Measurements from ENCODE around the gene STYXL2.

Gene STYXL2

DNA sequence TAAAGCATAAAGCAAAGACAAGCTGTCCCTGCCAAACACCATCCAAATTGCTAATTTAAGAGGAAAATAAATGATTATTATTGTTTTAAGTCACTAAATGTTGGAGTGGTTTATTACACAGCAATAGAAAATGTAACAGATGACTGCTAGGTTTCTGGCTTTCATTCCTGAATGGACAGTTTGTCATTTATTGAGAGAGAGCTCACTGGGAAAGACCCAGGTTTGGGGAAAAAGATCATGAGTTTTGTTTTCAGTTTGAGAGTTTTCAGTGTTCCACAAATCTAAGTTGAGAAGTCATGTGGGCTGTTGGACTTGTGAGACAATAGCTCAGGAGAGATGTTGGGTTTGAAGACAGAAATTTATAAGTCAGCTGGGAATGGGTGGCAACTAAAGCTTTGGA lies 9.1 kb upstream of the STYXL2 start:
- TF ChIP-seq, protein P1, sequence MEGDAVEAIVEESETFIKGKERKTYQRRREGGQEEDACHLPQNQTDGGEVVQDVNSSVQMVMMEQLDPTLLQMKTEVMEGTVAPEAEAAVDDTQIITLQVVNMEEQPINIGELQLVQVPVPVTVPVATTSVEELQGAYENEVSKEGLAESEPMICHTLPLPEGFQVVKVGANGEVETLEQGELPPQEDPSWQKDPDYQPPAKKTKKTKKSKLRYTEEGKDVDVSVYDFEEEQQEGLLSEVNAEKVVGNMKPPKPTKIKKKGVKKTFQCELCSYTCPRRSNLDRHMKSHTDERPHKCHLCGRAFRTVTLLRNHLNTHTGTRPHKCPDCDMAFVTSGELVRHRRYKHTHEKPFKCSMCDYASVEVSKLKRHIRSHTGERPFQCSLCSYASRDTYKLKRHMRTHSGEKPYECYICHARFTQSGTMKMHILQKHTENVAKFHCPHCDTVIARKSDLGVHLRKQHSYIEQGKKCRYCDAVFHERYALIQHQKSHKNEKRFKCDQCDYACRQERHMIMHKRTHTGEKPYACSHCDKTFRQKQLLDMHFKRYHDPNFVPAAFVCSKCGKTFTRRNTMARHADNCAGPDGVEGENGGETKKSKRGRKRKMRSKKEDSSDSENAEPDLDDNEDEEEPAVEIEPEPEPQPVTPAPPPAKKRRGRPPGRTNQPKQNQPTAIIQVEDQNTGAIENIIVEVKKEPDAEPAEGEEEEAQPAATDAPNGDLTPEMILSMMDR (IDR thresholded peaks at IDR 0.05; ENCODE audit: control insufficient read depth, insufficient read depth, low read depth, low read length, missing control alignments), result no peak
- DNase-seq (ENCODE audit: low read depth), result no peak
- H3K4me3 ChIP-seq (ENCODE audit: control insufficient read depth, low read depth, low read length), result no peak overlapping the region

DNA sequence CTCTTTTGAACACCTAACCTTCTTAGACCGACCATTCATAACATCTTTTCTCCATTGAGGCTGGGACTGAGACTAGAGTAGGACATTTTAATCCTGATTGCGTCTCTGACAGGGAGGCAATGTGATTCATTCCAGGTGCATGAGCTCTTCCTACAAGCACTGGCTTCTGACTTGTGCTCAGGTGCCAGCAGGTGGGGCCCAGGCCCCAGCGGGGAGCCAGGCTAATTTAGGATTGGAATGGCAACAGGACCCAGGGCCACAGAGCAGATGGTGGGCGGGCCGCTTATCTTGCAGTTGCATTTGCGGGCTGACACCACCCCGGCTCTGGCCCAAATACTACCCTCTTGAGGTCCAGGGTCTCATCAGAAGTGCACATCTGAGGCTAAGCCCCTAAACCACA lies 7.8 kb upstream of the STYXL2 start:
- DNase-seq (ENCODE audit: low read depth), result no peak
- TF ChIP-seq, protein P1 (IDR thresholded peaks at IDR 0.05; ENCODE audit: control insufficient read depth, insufficient read depth, low read depth, low read length, missing control alignments), result no peak
- H3K4me3 ChIP-seq (ENCODE audit: control insufficient read depth, low read depth, low read length), result no peak overlapping the region

DNA sequence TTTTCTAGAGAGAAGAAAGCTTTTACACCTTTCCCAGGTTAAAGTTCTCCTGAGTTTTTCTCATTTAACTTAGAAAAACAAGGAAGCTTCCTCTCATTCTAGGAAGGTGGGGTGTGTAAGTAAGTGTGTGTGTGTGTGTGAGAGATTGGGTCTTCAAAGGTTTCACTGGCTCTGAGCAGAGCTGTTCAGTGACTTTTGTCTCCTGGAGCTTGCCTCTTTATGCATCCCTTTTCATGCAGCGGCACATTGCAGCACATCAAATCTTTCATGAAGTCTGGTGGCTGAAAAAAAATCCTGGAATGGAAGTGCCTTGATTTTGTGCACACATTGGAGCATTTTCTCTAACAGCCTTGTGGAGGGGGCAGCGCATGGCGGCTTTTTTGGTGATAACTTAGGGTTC lies 7.1 kb upstream of the STYXL2 start:
- TF ChIP-seq, protein P1 (IDR thresholded peaks at IDR 0.05; ENCODE audit: control insufficient read depth, insufficient read depth, low read depth, low read length, missing control alignments), result no peak
- DNase-seq (ENCODE audit: low read depth), result no peak
- H3K4me3 ChIP-seq (ENCODE audit: control insufficient read depth, low read depth, low read length), result no peak overlapping the region

DNA sequence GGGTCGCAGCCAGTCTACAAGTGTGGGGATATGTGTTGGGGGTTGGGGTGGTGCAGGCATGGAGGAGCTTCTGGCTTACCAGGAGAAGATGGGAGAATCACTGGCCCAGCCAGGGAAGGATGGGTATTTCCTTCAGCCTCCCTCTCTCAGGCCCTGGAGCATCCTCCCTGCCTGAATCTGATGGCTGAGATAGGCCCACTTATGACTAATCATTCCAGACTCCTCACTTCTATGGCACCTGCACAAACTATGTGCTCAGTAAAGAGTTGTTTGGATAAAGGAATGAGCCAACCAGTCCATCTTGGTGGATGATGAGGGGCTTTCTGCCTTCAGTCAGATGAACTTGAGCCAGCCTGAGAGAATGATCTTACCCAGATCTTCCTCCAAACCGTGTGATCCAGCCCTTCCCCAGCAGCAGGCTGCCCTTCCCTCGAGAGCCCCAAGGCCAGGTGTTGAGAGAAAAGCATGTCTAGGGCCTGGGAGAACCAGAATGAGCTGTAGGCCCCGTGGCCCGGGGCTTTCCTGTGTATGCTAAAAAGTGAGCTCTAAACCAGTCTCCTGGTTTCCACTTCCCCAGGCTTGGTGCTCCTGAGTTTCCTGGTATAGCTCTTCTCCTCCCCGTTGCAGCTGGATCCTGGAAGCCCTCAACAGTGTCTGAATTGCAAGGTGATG lies 5.0 kb upstream of the STYXL2 start:
- TF ChIP-seq, protein P1 (IDR thresholded peaks at IDR 0.05; ENCODE audit: control insufficient read depth, insufficient read depth, low read depth, low read length, missing control alignments), result no peak
- no peak overlapping the region for H3K4me3 ChIP-seq (ENCODE audit: control insufficient read depth, low read depth, low read length)
- no peak for DNase-seq (ENCODE audit: low read depth)

DNA sequence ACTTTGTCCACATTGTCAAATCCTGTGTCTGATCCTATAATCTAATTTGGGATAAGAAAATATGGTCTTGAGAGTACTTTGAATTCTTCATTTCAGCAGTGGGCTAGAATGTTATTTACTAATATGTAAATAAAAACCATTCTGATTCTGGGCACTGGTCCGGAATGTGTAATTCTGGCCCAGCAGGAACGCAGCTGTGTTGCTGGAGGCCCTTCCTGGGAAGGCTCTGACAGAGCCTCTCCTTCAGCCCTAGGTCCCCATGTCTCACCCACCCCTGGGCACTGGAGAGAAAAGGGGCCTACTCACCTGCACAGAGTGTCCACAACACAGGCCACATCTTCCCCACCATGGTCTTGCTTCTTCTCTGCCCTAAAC lies 3.9 kb upstream of the STYXL2 start:
- TF ChIP-seq, protein P1 (IDR thresholded peaks at IDR 0.05; ENCODE audit: control insufficient read depth, insufficient read depth, low read depth, low read length, missing control alignments), result no peak
- no peak overlapping the region for H3K4me3 ChIP-seq (ENCODE audit: control insufficient read depth, low read depth, low read length)
- DNase-seq (ENCODE audit: low read depth), result no peak

DNA sequence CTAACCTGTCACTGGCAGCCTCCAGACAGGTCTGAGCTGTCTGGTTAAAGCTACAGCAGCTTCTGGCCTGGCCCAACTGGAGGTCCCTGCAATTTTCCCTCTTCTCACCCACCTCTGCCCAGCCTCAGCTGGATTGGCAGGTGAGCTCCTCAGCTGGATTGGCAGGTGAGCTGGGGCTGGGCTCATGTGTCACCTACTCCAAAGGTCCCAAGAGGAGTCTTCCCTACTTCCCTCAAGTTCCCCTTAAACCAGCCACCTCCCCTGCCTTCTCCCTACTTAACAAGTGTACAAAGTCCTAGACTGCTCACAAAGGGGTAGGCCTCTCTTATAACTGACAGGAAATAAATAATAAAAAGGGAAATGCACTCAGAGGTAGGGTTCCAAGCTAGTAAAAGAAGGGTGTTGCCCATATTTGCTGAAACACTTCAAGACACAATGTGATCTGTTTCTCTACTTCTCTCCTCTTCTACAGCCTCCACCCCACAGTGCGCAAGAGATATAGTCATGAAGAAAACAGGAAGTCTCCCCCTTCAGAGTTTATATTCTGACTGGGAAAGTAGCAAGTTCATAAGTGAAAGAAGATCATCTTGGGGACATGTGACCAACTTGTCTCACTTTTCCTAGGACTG lies 3.4 kb upstream of the STYXL2 start, which contains the start of gene GPA33:
Gene GPA33 (minus strand): TSS at position 64 of the 629 bp plus-strand sequence. CDS start 90 bp downstream, outside the sequence.
- no peak for DNase-seq (ENCODE audit: low read depth)
- TF ChIP-seq, protein P1 (IDR thresholded peaks at IDR 0.05; ENCODE audit: control insufficient read depth, insufficient read depth, low read depth, low read length, missing control alignments), result no peak
- H3K4me3 ChIP-seq (ENCODE audit: control insufficient read depth, low read depth, low read length), result no peak within 1 kb of the TSS
